ENCODE data around the gene MGMT. TPM values are rescaled to one million over a fixed set of nuclear protein-coding genes. Genes with fewer than 3 reads are reported as not detected.

MGMT gene
- total and polyA plus RNA-seq, 4 experiments from 2014 or later = 18.5 to 31.3 (median 24.4) TPM

GRCh38 chr10:129505500-129506075 lies 38.5 kb downstream of the MGMT start:
- no peak overlapping the region for H3K4me3 Mint-ChIP-seq
- no peaks in the 10 kb centered on the region for H3K27me3 Mint-ChIP-seq
- H3K9me3 ChIP-seq (ENCODE audit: control insufficient read depth in 1 of 2, low read length in 2 of 2) = no peaks in the 10 kb centered on the region
- peaks cover 5 to 41% of the 10 kb centered on the region in 2 donors for H3K36me3 Mint-ChIP-seq
- H3K27ac Mint-ChIP-seq = no peak overlapping the region
- ChIA-PET POLR2A (ENCODE audit: partially characterized antibody) (no interaction called here), CTCF (ENCODE audit: partially characterized antibody) (no interaction called here)
- no peak for DNase-seq
- H3K9me3 Mint-ChIP-seq = peaks cover 0 to 51% (median 27%) of the 10 kb centered on the region in 8 donors
- no peak overlapping the region for H3K27ac ChIP-seq (ENCODE audit: low read depth, low read length)
- H3K4me3 ChIP-seq (ENCODE audit: low read length in 2 of 2) = no peak overlapping the region
- H3K36me3 ChIP-seq (ENCODE audit: insufficient read depth, low read length) = no peaks in the 10 kb centered on the region
- intact Hi-C loops (cut with micrococcal nuclease) = no loop called here
- H3K27me3 ChIP-seq (ENCODE audit: insufficient read depth, low read length) = no peaks in the 10 kb centered on the region
- H3K4me1 Mint-ChIP-seq = peaks cover 5 to 26% (median 15%) of the 10 kb centered on the region in 4 donors
- no peaks in the 10 kb centered on the region for H3K4me1 ChIP-seq (ENCODE audit: insufficient read depth, low read length)

GRCh38 chr10:129506101-129506797 lies 39.2 kb downstream of the MGMT start:
- no peaks in the 10 kb centered on the region for H3K27me3 ChIP-seq (ENCODE audit: insufficient read depth, low read length)
- H3K27ac ChIP-seq (ENCODE audit: low read depth, low read length) = no peak overlapping the region
- no peaks in the 10 kb centered on the region for H3K4me1 ChIP-seq (ENCODE audit: insufficient read depth, low read length)
- ChIA-PET POLR2A (ENCODE audit: partially characterized antibody) (no interaction called here), CTCF (ENCODE audit: partially characterized antibody) (no interaction called here)
- no peaks in the 10 kb centered on the region for H3K36me3 ChIP-seq (ENCODE audit: insufficient read depth, low read length)
- no peaks in the 10 kb centered on the region for H3K27me3 Mint-ChIP-seq
- no peak overlapping the region for H3K4me3 Mint-ChIP-seq
- peaks cover 0 to 51% (median 27%) of the 10 kb centered on the region in 8 donors for H3K9me3 Mint-ChIP-seq
- H3K36me3 Mint-ChIP-seq = peaks cover 4 to 42% of the 10 kb centered on the region in 2 donors
- peak overlapping the region in 1 of 7 donors; percentile 64 for H3K27ac Mint-ChIP-seq
- no peaks in the 10 kb centered on the region for H3K9me3 ChIP-seq (ENCODE audit: control insufficient read depth in 1 of 2, low read length in 2 of 2)
- DNase-seq = no peak
- H3K4me1 Mint-ChIP-seq = peaks cover 5 to 26% (median 16%) of the 10 kb centered on the region in 4 donors
- intact Hi-C loops (cut with micrococcal nuclease) = no loop called here
- H3K4me3 ChIP-seq (ENCODE audit: low read length in 2 of 2) = no peak overlapping the region

GRCh38 chr10:129507216-129507889 lies 40.3 kb downstream of the MGMT start:
- intact Hi-C loops (cut with micrococcal nuclease) = no loop called here
- Mint-ChIP-seq H3K27ac (no peak overlapping the region), H3K4me1 (peaks cover 7 to 23% (median 15%) of the 10 kb centered on the region in 4 donors), H3K9me3 (peaks cover 0 to 50% (median 25%) of the 10 kb centered on the region in 8 donors), H3K36me3 (peaks cover 2 to 42% of the 10 kb centered on the region in 2 donors), H3K4me3 (no peak overlapping the region), H3K27me3 (no peaks in the 10 kb centered on the region)
- H3K4me3 ChIP-seq (ENCODE audit: low read length in 2 of 2) = no peak overlapping the region
- H3K36me3 ChIP-seq (ENCODE audit: insufficient read depth, low read length) = no peaks in the 10 kb centered on the region
- no peaks in the 10 kb centered on the region for H3K9me3 ChIP-seq (ENCODE audit: control insufficient read depth in 1 of 2, low read length in 2 of 2)
- POLR2A ChIA-PET (ENCODE audit: partially characterized antibody) = no interaction called here
- no peak for DNase-seq
- CTCF ChIA-PET (ENCODE audit: partially characterized antibody) = no interaction called here
- H3K27ac ChIP-seq (ENCODE audit: low read depth, low read length) = no peak overlapping the region
- no peaks in the 10 kb centered on the region for H3K4me1 ChIP-seq (ENCODE audit: insufficient read depth, low read length)
- H3K27me3 ChIP-seq (ENCODE audit: insufficient read depth, low read length) = no peaks in the 10 kb centered on the region

GRCh38 chr10:129509155-129509554 lies 42.1 kb downstream of the MGMT start:
- Mint-ChIP-seq H3K27me3 (no peaks in the 10 kb centered on the region), H3K4me1 (peaks cover 11 to 30% (median 21%) of the 10 kb centered on the region in 4 donors), H3K36me3 (peaks cover 0 to 45% of the 10 kb centered on the region in 2 donors), H3K4me3 (no peak overlapping the region), H3K9me3 (peaks cover 0 to 42% (median 24%) of the 10 kb centered on the region in 8 donors), H3K27ac (peak overlapping the region in 1 of 7 donors; percentile 30)
- Histone ChIP-seq H3K27ac (ENCODE audit: low read depth, low read length) (no peak overlapping the region), H3K4me3 (ENCODE audit: low read length in 2 of 2) (no peak overlapping the region), H3K27me3 (ENCODE audit: insufficient read depth, low read length) (no peaks in the 10 kb centered on the region), H3K36me3 (ENCODE audit: insufficient read depth, low read length) (no peaks in the 10 kb centered on the region), H3K9me3 (ENCODE audit: control insufficient read depth in 1 of 2, low read length in 2 of 2) (no peaks in the 10 kb centered on the region), H3K4me1 (ENCODE audit: insufficient read depth, low read length) (no peaks in the 10 kb centered on the region)
- DNase-seq = no peak
- POLR2A ChIA-PET (ENCODE audit: partially characterized antibody) = no interaction called here
- CTCF ChIA-PET (ENCODE audit: partially characterized antibody) = no interaction called here
- intact Hi-C loops (cut with micrococcal nuclease) = no loop called here

- intact Hi-C loops (cut with micrococcal nuclease) = no loop called here
- H3K36me3 ChIP-seq (ENCODE audit: insufficient read depth, low read length) = no peaks in the 10 kb centered on the region
- no peak overlapping the region for H3K4me3 Mint-ChIP-seq
- peaks cover 0 to 44% of the 10 kb centered on the region in 2 donors for H3K36me3 Mint-ChIP-seq
- CTCF ChIA-PET (ENCODE audit: partially characterized antibody) = no interaction called here
- no peak overlapping the region for H3K27ac Mint-ChIP-seq
- H3K27me3 ChIP-seq (ENCODE audit: insufficient read depth, low read length) = no peaks in the 10 kb centered on the region
- H3K4me3 ChIP-seq (ENCODE audit: low read length in 2 of 2) = no peak overlapping the region
- POLR2A ChIA-PET (ENCODE audit: partially characterized antibody) = no interaction called here
- no peak for DNase-seq
- no peaks in the 10 kb centered on the region for H3K4me1 ChIP-seq (ENCODE audit: insufficient read depth, low read length)
- peaks cover 11 to 36% (median 23%) of the 10 kb centered on the region in 4 donors for H3K4me1 Mint-ChIP-seq
- H3K9me3 Mint-ChIP-seq = peaks cover 0 to 39% (median 23%) of the 10 kb centered on the region in 8 donors
- no peaks in the 10 kb centered on the region for H3K27me3 Mint-ChIP-seq
- no peaks in the 10 kb centered on the region for H3K9me3 ChIP-seq (ENCODE audit: control insufficient read depth in 1 of 2, low read length in 2 of 2)
- no peak overlapping the region for H3K27ac ChIP-seq (ENCODE audit: low read depth, low read length)
Measured at GRCh38 chr10:129509835-129510234, 42.8 kb downstream of the MGMT start.

- ChIA-PET CTCF (ENCODE audit: partially characterized antibody) (no interaction called here), POLR2A (ENCODE audit: partially characterized antibody) (no interaction called here)
- no peak overlapping the region for H3K4me3 Mint-ChIP-seq
- H3K9me3 Mint-ChIP-seq = peaks cover 0 to 32% (median 20%) of the 10 kb centered on the region in 8 donors
- Histone ChIP-seq H3K27me3 (ENCODE audit: insufficient read depth, low read length) (no peaks in the 10 kb centered on the region), H3K4me1 (ENCODE audit: insufficient read depth, low read length) (no peaks in the 10 kb centered on the region), H3K27ac (ENCODE audit: low read depth, low read length) (no peak overlapping the region), H3K36me3 (ENCODE audit: insufficient read depth, low read length) (no peaks in the 10 kb centered on the region), H3K9me3 (ENCODE audit: control insufficient read depth in 1 of 2, low read length in 2 of 2) (no peaks in the 10 kb centered on the region), H3K4me3 (ENCODE audit: low read length in 2 of 2) (no peak overlapping the region)
- intact Hi-C loops (cut with micrococcal nuclease) = no loop called here
- no peaks in the 10 kb centered on the region for H3K27me3 Mint-ChIP-seq
- DNase-seq = no peak
- H3K36me3 Mint-ChIP-seq = peaks cover 0 to 40% of the 10 kb centered on the region in 2 donors
- H3K4me1 Mint-ChIP-seq = peaks cover 12 to 38% (median 21%) of the 10 kb centered on the region in 4 donors
- H3K27ac Mint-ChIP-seq = no peak overlapping the region
Measured at GRCh38 chr10:129511086-129511485, 44.0 kb downstream of the MGMT start.

GRCh38 chr10:129511758-129512157 lies 44.7 kb downstream of the MGMT start:
- no peak overlapping the region for H3K4me3 Mint-ChIP-seq
- intact Hi-C loops (cut with micrococcal nuclease) = no loop called here
- POLR2A ChIA-PET (ENCODE audit: partially characterized antibody) = no interaction called here
- Histone ChIP-seq H3K27me3 (ENCODE audit: insufficient read depth, low read length) (no peaks in the 10 kb centered on the region), H3K27ac (ENCODE audit: low read depth, low read length) (no peak overlapping the region), H3K4me1 (ENCODE audit: insufficient read depth, low read length) (no peaks in the 10 kb centered on the region), H3K4me3 (ENCODE audit: low read length in 2 of 2) (no peak overlapping the region), H3K9me3 (ENCODE audit: control insufficient read depth in 1 of 2, low read length in 2 of 2) (no peaks in the 10 kb centered on the region), H3K36me3 (ENCODE audit: insufficient read depth, low read length) (no peaks in the 10 kb centered on the region)
- no peaks in the 10 kb centered on the region for H3K27me3 Mint-ChIP-seq
- H3K36me3 Mint-ChIP-seq = peaks cover 0 to 36% of the 10 kb centered on the region in 2 donors
- CTCF ChIA-PET (ENCODE audit: partially characterized antibody) = no interaction called here
- H3K9me3 Mint-ChIP-seq = peaks cover 0 to 29% (median 15%) of the 10 kb centered on the region in 8 donors
- H3K4me1 Mint-ChIP-seq = peaks cover 12 to 40% (median 22%) of the 10 kb centered on the region in 4 donors
- no peak for DNase-seq
- H3K27ac Mint-ChIP-seq = no peak overlapping the region

All from CD4-positive, alpha-beta memory T cell (primary cell).